Renal cortex interstitium (tissue), 11 donors: ENCODE data around the gene CBFA2T3. TPM values are rescaled to one million over a fixed set of nuclear protein-coding genes. Genes with fewer than 3 reads are reported as not detected.

Experiments used
- DNase-seq, 11 donors: peaks; one replicate each; pipeline ENCODE4 v3.0.0-alpha.2; 2013; ENCODE audit warnings: low read depth in 9 of 11, low spot score in 4 of 11; ENCODE audit errors: extremely low read depth in 1 of 11
- polyA plus RNA-seq, 3 donors: library from polyadenylated mRNA; unstranded; fragments of 120-200 nt; gene quantifications; one replicate each; pipeline ENCODE4 v1.2.1, GENCODE V29; 2013; ENCODE audit not compliant: insufficient read length in 3 of 3

Gene CBFA2T3
- polyA plus RNA-seq, 3 donors: 2.6 to 5.5 (median 2.7) TPM

GRCh38 chr16:88826070-88826840 is 150.8 kb downstream of the CBFA2T3 start:
- DNase-seq: no peak

GRCh38 chr16:88825146-88825545 is 151.9 kb downstream of the CBFA2T3 start:
- no peak for DNase-seq

Other genes with a start within 250 kb of the CBFA2T3 start
- gene PIEZO1, start 192.0 kb downstream of the CBFA2T3 start, polyA plus RNA-seq: 10 to 100 TPM; 31.6 to 70.3 (median 48.9) TPM
- 10 to 100 TPM; 11.3 to 23.2 (median 19.1) TPM for gene CDT1, start 173.4 kb downstream of the CBFA2T3 start, polyA plus RNA-seq
- 100 to 1,000 TPM in 1 of 3 donors, 10 to 100 TPM in 2; 70.7 to 114 (median 97.3) TPM for gene APRT, start 165.3 kb downstream of the CBFA2T3 start, polyA plus RNA-seq
- gene GALNS, start 120.3 kb downstream of the CBFA2T3 start, polyA plus RNA-seq: 10 to 100 TPM; 17.6 to 27.3 (median 26.8) TPM
- 10 to 100 TPM; 63.0 to 85.3 (median 76.6) TPM for gene TRAPPC2L, start 120.1 kb downstream of the CBFA2T3 start, polyA plus RNA-seq
- not detected for gene PABPN1L, start 110.5 kb downstream of the CBFA2T3 start, polyA plus RNA-seq
- gene ACSF3, start 116.6 kb upstream of the CBFA2T3 start, polyA plus RNA-seq: 10 to 100 TPM; 29.7 to 38.0 (median 30.8) TPM
- gene CDH15, start 194.5 kb upstream of the CBFA2T3 start, polyA plus RNA-seq: 1 to 10 TPM; 1.5 to 5.0 (median 2.9) TPM
- gene SLC22A31, start 223.3 kb upstream of the CBFA2T3 start, polyA plus RNA-seq: under 1 TPM; 0.26 to 0.75 (median 0.39) TPM
- 1 to 10 TPM; 6.7 to 8.4 (median 6.9) TPM for gene ZNF778, start 240.5 kb upstream of the CBFA2T3 start, polyA plus RNA-seq